ENCODE results near the gene RALGPS1. TPM values are rescaled to one million over a fixed set of nuclear protein-coding genes. Genes with fewer than 3 reads are reported as not detected.

RALGPS1 gene
- total RNA-seq, 1 experiment from 2014 or later, result 8.2 TPM

DNA sequence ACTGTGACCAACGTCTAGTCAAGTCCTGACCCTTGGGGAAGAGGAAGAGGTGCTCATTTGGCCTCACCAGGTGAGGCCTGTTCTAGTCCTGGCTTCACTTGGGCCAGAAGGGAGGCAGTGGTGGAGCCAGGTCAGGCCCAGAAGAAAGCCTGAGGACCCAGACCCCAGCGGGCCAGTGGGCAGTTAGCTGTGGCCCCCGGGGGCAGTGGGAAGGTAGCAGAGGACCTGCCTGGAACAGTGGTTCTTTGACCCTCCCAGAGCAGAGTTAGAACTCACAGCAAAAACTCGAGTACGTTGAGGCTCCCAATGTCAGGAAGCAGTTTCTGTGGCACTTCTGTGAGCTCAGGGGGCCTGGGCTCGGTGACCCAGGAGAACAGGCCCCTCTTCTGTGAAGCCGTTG is 284.0 kb downstream of the RALGPS1 start:
- no peaks in the 10 kb centered on the region for H3K79me2 ChIP-seq (ENCODE audit: low read length)
- H3K27me3 ChIP-seq (ENCODE audit: low read length), result no peaks in the 10 kb centered on the region
- no peaks in the 10 kb centered on the region for H3K4me1 ChIP-seq (ENCODE audit: low read length)
- no peak for DNase-seq
- no peak overlapping the region for H3K9ac ChIP-seq (ENCODE audit: low read length)
- no peak overlapping the region for H3K4me2 ChIP-seq (ENCODE audit: low read depth, low read length, poor library complexity, severe bottlenecking)
- H2AFZ ChIP-seq (ENCODE audit: low read length), result no peak overlapping the region
- 0 out of 2 replicates have a peak, but pooled peaks cover 9% of the 10 kb centered on the region for H4K20me1 ChIP-seq (ENCODE audit: insufficient read depth, low read depth, low read length)
- no peak overlapping the region for H3K27ac ChIP-seq (ENCODE audit: low read length)
- no peaks in the 10 kb centered on the region for H3K36me3 ChIP-seq (ENCODE audit: insufficient read depth, low read length)
- H3K9me2 ChIP-seq (replicated peaks; ENCODE audit: insufficient read depth, low read length), result no peaks in the 10 kb centered on the region
- H3K4me3 ChIP-seq (ENCODE audit: low read length), result no peak overlapping the region
- no peaks in the 10 kb centered on the region for H3K9me3 ChIP-seq (ENCODE audit: low read length)

GRCh38 chr9:127199001-127199791 is 284.6 kb downstream of the RALGPS1 start:
- H3K9ac ChIP-seq (ENCODE audit: low read length), result no peak overlapping the region
- H3K27me3 ChIP-seq (ENCODE audit: low read length), result no peaks in the 10 kb centered on the region
- H3K79me2 ChIP-seq (ENCODE audit: low read length), result no peaks in the 10 kb centered on the region
- peak; percentile 91 for DNase-seq
- H4K20me1 ChIP-seq (ENCODE audit: insufficient read depth, low read depth, low read length), result 0 out of 2 replicates have a peak, but pooled peaks cover 9% of the 10 kb centered on the region
- no peak overlapping the region for H3K4me3 ChIP-seq (ENCODE audit: low read length)
- H3K4me1 ChIP-seq (ENCODE audit: low read length), result no peaks in the 10 kb centered on the region
- no peaks in the 10 kb centered on the region for H3K9me2 ChIP-seq (replicated peaks; ENCODE audit: insufficient read depth, low read length)
- no peaks in the 10 kb centered on the region for H3K9me3 ChIP-seq (ENCODE audit: low read length)
- no peak overlapping the region for H3K27ac ChIP-seq (ENCODE audit: low read length)
- no peaks in the 10 kb centered on the region for H3K36me3 ChIP-seq (ENCODE audit: insufficient read depth, low read length)
- no peak overlapping the region for H2AFZ ChIP-seq (ENCODE audit: low read length)
- no peak overlapping the region for H3K4me2 ChIP-seq (ENCODE audit: low read depth, low read length, poor library complexity, severe bottlenecking)

- Histone ChIP-seq H3K36me3 (ENCODE audit: insufficient read depth, low read length) (no peaks in the 10 kb centered on the region), H2AFZ (ENCODE audit: low read length) (no peak overlapping the region), H3K79me2 (ENCODE audit: low read length) (no peaks in the 10 kb centered on the region), H3K4me2 (ENCODE audit: low read depth, low read length, poor library complexity, severe bottlenecking) (no peak overlapping the region), H3K27ac (ENCODE audit: low read length) (no peak overlapping the region), H3K27me3 (ENCODE audit: low read length) (no peaks in the 10 kb centered on the region), H4K20me1 (ENCODE audit: insufficient read depth, low read depth, low read length) (0 out of 2 replicates have a peak, but pooled peaks cover 9% of the 10 kb centered on the region), H3K9ac (ENCODE audit: low read length) (no peak overlapping the region), H3K4me3 (ENCODE audit: low read length) (no peak overlapping the region), H3K9me2 (replicated peaks; ENCODE audit: insufficient read depth, low read length) (no peaks in the 10 kb centered on the region), H3K9me3 (ENCODE audit: low read length) (no peaks in the 10 kb centered on the region), H3K4me1 (ENCODE audit: low read length) (no peaks in the 10 kb centered on the region)
- no peak for DNase-seq
Measured at GRCh38 chr9:127200106-127200862, 285.7 kb downstream of the RALGPS1 start.

DNA sequence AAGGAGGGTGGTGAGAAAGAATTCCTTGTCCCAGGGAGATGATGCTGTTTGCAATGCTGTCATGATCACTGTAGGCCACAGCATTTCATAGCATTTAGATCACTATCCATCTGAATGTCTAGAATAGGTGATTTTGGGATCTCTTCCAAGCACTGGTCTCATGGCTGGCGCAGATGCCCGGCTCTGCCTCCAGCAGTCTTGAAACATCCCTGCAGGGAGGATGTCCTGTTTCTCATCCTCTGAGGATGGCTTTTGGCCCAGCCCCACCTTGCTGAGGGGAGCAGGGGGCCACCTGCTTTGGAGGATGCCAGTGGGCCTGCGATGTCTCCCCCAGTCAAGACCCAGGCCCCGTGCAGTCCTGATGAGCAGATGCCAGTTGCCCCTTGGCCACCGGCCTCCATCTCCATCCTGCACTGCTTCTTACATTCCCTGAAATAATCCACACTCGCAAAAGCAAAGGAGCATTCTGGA is 286.5 kb downstream of the RALGPS1 start:
- Histone ChIP-seq H3K4me3 (ENCODE audit: low read length) (no peak overlapping the region), H3K27ac (ENCODE audit: low read length) (no peak overlapping the region), H3K9me3 (ENCODE audit: low read length) (no peaks in the 10 kb centered on the region), H2AFZ (ENCODE audit: low read length) (no peak overlapping the region), H4K20me1 (ENCODE audit: insufficient read depth, low read depth, low read length) (0 out of 2 replicates have a peak, but pooled peaks cover 9% of the 10 kb centered on the region), H3K27me3 (ENCODE audit: low read length) (no peaks in the 10 kb centered on the region), H3K4me1 (ENCODE audit: low read length) (no peaks in the 10 kb centered on the region), H3K9me2 (replicated peaks; ENCODE audit: insufficient read depth, low read length) (no peaks in the 10 kb centered on the region), H3K36me3 (ENCODE audit: insufficient read depth, low read length) (no peaks in the 10 kb centered on the region), H3K79me2 (ENCODE audit: low read length) (no peaks in the 10 kb centered on the region), H3K9ac (ENCODE audit: low read length) (no peak overlapping the region), H3K4me2 (ENCODE audit: low read depth, low read length, poor library complexity, severe bottlenecking) (no peak overlapping the region)
- no peak for DNase-seq

- Histone ChIP-seq H3K9me3 (ENCODE audit: low read length) (no peaks in the 10 kb centered on the region), H3K4me2 (ENCODE audit: low read depth, low read length, poor library complexity, severe bottlenecking) (no peak overlapping the region), H3K27me3 (ENCODE audit: low read length) (no peaks in the 10 kb centered on the region), H3K79me2 (ENCODE audit: low read length) (no peaks in the 10 kb centered on the region), H3K27ac (ENCODE audit: low read length) (no peak overlapping the region), H3K9me2 (replicated peaks; ENCODE audit: insufficient read depth, low read length) (no peaks in the 10 kb centered on the region), H3K4me1 (ENCODE audit: low read length) (no peaks in the 10 kb centered on the region), H3K36me3 (ENCODE audit: insufficient read depth, low read length) (no peaks in the 10 kb centered on the region), H3K9ac (ENCODE audit: low read length) (no peak overlapping the region), H3K4me3 (ENCODE audit: low read length) (no peak overlapping the region), H2AFZ (ENCODE audit: low read length) (no peak overlapping the region), H4K20me1 (ENCODE audit: insufficient read depth, low read depth, low read length) (0 out of 2 replicates have a peak, but pooled peaks cover 9% of the 10 kb centered on the region)
- DNase-seq, result no peak
Measured at GRCh38 chr9:127201731-127202130, 287.1 kb downstream of the RALGPS1 start.

DNA sequence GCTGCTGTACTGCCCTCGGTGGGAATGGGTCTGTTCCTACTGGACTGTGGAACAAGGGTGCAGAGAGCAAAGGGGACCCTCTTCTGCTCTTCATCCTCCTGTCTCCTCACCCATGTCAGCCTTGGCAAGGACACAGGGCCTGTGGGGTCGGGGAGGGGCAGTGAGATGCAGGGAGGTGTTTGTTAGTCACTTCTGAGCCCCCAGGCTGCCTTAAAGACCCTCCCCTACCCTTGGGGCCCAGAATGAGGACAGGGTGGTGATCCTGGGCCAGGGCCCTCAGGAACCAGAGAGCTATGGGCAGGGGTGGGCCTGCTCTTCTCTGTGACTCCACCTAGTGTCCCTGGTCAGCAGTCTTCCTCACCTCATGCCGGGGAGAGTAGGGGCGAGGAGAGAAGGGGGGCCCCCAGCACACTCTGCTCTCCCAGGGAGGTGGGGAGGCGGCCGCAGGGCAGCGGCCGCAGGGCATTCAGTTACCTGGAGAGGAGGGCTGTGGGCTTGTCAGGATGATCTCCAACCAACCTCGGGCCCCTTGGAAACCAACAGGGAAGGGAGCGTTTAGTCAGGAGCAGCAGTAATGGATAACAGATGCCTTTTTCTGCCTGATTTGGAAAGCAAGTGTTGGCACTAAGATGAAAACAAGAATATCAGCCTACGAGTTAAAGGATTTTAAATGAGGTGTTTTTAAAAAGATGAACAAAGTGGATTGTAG is 288.0 kb downstream of the RALGPS1 start:
- H3K27ac ChIP-seq (ENCODE audit: low read length), result no peak overlapping the region
- no peak overlapping the region for H3K4me3 ChIP-seq (ENCODE audit: low read length)
- no peaks in the 10 kb centered on the region for H3K36me3 ChIP-seq (ENCODE audit: insufficient read depth, low read length)
- H4K20me1 ChIP-seq (ENCODE audit: insufficient read depth, low read depth, low read length), result 0 out of 2 replicates have a peak, but pooled peaks cover 9% of the 10 kb centered on the region
- no peaks in the 10 kb centered on the region for H3K79me2 ChIP-seq (ENCODE audit: low read length)
- no peak overlapping the region for H3K4me2 ChIP-seq (ENCODE audit: low read depth, low read length, poor library complexity, severe bottlenecking)
- DNase-seq, result no peak
- no peaks in the 10 kb centered on the region for H3K27me3 ChIP-seq (ENCODE audit: low read length)
- H3K9ac ChIP-seq (ENCODE audit: low read length), result no peak overlapping the region
- H2AFZ ChIP-seq (ENCODE audit: low read length), result no peak overlapping the region
- no peaks in the 10 kb centered on the region for H3K9me2 ChIP-seq (replicated peaks; ENCODE audit: insufficient read depth, low read length)
- no peaks in the 10 kb centered on the region for H3K4me1 ChIP-seq (ENCODE audit: low read length)
- H3K9me3 ChIP-seq (ENCODE audit: low read length), result no peaks in the 10 kb centered on the region

DNA sequence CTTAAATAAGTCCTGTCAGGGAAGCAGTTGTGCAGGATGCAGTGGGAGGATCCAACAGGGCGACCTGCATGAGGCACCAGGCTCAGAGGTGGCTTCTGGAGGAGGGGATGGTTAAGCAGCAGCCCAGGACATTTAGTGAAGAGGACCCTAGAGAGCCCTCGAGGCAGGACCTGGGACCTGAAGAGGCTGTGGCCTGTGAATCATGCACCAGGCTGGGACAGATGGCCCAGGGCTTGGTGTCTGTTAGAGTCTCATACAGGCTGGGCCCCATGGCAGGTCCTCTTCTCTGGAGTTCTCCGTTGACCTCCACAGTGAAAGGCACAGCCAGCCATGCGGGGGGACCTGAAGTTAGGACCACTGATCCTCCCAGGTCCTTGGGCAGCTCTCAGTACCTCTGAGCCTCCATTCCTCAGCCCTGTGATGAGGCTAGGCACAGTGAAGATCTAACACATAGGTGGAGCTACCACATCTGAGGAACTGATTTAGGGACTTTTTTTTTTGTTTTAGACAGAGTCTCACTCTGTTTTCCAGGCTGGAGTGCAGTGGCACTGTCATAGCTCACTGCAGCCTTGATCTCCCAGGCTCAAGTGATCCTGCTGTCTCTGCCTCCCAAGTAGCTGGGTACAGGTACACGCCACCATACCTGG is 289.2 kb downstream of the RALGPS1 start:
- H4K20me1 ChIP-seq (ENCODE audit: insufficient read depth, low read depth, low read length), result 0 out of 2 replicates have a peak, but pooled peaks cover 2% of the 10 kb centered on the region
- no peak overlapping the region for H3K27ac ChIP-seq (ENCODE audit: low read length)
- H3K36me3 ChIP-seq (ENCODE audit: insufficient read depth, low read length), result no peaks in the 10 kb centered on the region
- DNase-seq, result no peak
- no peak overlapping the region for H3K4me2 ChIP-seq (ENCODE audit: low read depth, low read length, poor library complexity, severe bottlenecking)
- H3K79me2 ChIP-seq (ENCODE audit: low read length), result no peaks in the 10 kb centered on the region
- no peaks in the 10 kb centered on the region for H3K9me2 ChIP-seq (replicated peaks; ENCODE audit: insufficient read depth, low read length)
- H3K4me3 ChIP-seq (ENCODE audit: low read length), result no peak overlapping the region
- no peak overlapping the region for H2AFZ ChIP-seq (ENCODE audit: low read length)
- no peaks in the 10 kb centered on the region for H3K27me3 ChIP-seq (ENCODE audit: low read length)
- H3K9ac ChIP-seq (ENCODE audit: low read length), result no peak overlapping the region
- no peaks in the 10 kb centered on the region for H3K9me3 ChIP-seq (ENCODE audit: low read length)
- no peaks in the 10 kb centered on the region for H3K4me1 ChIP-seq (ENCODE audit: low read length)
